ENCODE results near the gene ODC1.

ODC1 gene

DNA sequence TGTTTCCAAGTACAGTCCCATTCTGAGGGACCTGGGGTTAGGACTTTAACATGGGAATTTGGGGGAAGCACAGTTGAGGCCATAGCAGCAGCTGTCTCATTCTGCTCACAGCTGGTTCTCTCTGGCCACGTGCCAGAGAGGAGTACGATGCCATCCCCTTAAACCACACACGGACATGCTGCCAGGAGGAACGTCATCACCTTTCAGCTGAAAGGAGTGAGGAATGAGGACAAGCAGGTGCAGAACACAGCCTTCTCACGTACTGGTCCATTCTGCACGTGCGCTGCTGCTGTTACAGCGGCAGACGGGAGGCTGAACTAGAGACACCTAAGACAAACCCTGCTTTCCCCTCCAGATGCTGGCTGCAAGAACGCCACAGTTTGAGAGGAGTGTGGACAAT is 33.5 kb downstream of the ODC1 start:
- no peak for DNase-seq (ENCODE audit: low spot score)

- no peak for DNase-seq (ENCODE audit: low spot score)
Measured at GRCh38 chr2:10413991-10414451, 34.1 kb downstream of the ODC1 start.

DNA sequence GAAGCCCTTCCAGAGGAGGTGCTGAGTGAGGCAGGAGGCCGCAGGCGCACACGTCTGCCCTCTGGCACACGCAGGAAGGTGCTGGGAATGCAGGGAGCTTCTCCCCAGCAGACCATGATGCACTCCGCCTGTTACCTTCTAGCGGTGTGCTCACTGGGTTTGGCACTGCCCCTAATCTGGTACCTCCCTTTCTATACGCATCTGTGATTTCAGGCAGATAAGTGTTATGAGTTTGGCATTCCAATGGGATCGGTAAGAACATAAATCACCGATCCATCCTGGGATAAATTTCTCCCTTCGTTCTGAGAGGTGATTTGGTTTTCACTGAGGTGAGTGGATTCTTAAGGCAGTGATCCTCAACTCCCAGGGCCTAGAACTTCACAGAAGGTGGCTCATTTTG is 34.6 kb downstream of the ODC1 start:
- DNase-seq (ENCODE audit: low spot score) = no peak

DNA sequence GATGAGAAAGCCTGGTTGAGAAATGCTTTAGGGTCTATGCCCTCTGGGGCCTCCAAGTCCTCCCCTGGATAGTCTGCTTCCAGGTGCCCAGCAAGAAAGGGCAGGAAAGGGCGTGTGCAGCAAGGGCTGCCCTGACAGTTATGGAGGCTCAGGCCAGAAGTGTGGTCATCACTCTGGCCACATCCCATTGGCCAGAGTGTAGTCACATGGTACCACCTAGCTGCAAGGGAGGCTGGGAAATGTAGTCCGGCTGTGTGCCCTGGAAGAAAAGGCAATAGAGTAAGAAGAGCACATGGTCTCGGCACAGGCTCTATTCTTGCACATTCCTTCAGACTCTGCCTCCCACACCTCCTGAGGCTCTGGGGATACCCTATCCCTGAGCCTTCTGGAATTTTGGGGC is 35.7 kb downstream of the ODC1 start:
- no peak for DNase-seq (ENCODE audit: low spot score)

GRCh38 chr2:10411557-10411956 is 36.6 kb downstream of the ODC1 start:
- no peak for DNase-seq (ENCODE audit: low spot score)

DNA sequence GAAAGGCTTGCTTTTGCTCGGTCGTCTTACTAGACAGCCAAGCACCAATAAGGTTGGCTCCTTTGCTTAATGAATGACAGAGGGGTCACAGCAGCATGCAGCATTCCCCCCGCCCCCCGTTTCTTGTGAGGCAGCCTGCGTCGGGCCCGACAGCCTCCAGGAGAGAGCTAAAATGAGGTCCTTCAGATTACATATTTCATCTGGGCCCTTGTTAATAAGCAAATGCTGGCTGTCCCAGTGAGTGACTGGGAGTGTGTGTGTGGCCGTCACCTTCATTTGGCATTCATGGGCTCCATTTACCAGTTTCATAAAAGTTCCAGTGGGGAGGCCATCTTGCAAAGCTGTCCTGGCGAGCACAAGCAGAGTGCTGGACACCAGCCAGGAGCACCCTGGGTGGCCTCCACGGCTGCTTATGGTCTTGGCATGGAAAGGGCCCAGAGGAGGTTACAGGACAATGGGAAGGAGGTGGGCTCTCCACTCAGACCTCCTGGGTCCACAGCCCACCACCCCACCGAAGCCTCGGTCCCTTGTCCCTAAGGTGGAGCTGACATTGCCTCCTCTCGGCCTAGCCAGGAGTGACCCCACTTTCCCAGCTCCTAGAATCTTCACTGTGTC is 37.2 kb downstream of the ODC1 start:
- no peak for DNase-seq (ENCODE audit: low spot score)

DNA sequence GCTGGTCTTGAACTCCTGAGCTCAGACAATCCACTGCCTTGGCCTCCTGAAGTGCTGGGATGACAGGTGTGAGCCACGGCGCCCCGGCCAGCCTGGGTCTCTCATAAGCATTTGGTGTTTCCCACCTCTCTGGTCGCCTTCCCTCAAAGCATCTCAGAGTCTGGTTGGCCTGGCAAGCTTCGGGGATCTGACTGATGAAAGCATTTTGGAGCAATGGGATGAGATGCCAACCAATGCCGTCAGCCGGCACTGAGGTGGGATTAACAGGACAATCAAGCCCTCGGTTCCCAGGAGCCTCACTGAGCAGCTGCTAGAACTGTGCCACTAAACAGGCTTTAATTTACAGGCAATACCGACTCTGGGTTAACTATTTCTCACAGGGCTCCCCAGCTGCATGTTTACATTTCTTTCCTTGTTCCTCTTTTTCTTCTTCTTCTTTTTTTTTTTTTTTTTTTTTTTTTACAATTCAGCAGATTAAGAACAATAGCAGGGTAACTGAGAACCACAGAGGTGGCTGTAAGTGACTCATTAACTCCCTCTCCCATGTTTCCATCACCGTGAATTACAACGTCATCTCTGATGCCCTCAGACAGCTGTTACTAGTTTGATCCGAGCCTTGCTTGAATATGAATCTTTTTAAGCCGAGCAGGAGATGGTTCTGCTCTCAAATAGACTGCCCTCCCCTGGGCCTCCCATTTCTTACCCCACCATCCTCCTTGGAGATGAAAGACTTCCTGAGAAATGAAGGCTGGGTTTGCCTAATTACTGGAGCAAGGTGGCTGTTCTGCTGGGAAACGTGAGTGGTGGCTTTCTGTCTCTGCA is 37.9 kb downstream of the ODC1 start:
- DNase-seq (ENCODE audit: low spot score) = no peak

DNA sequence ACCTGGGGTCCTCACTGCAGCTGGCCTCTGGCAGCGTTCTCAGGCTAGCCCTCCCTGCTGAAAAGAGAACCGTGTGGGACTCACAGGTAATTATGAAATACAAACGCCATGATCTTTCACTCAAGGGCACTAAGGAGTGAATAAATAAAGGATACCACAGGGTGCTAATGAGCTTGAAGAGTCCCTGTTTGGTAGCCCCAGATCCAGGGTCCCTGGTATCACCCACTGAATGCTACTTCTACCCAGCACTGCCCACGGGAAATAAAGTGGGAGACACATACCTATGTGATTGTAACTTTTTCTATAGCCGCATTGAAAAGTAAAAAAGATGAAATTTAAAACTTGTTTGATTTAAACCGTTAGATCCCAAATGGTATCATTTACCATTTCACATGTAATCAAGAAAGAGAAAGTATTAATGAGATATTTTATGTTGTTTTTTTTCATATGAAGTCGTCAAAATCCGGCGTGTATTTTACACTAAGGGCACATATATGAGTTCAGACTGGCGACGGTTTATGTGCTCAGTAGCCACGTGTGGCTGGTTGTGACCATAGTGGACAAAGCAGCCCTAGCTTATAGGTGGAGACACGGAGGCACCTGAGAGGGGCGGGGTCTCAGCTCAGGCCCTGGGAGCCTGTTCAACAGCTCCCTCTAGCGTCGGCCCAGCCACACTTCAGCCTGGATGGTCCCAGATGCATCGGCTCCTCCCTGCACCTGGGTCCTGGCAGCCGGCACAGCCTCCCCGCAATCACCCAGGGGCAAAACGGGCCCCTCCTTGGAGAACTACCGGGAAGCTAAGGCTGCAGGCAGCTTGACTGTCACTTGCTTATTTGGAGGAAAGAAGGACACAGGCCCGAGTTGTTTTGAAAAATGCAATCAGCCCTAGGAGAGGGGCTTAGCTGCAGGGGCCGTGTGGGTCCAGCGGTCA is 39.2 kb downstream of the ODC1 start:
- peak; percentile 92 for DNase-seq (ENCODE audit: low spot score)

- DNase-seq (ENCODE audit: low spot score) = no peak
Measured at GRCh38 chr2:10407841-10408648, 40.1 kb downstream of the ODC1 start.

- no peak for DNase-seq (ENCODE audit: low spot score)
Measured at GRCh38 chr2:10407432-10407831, 40.7 kb downstream of the ODC1 start.

- DNase-seq (ENCODE audit: low spot score) = no peak
Measured at GRCh38 chr2:10406491-10407188, 41.5 kb downstream of the ODC1 start.

- DNase-seq (ENCODE audit: low spot score) = no peak
Measured at GRCh38 chr2:10406016-10406415, 42.1 kb downstream of the ODC1 start.

- DNase-seq (ENCODE audit: low spot score) = no peak
Measured at GRCh38 chr2:10405448-10405847, 42.7 kb downstream of the ODC1 start.

DNA sequence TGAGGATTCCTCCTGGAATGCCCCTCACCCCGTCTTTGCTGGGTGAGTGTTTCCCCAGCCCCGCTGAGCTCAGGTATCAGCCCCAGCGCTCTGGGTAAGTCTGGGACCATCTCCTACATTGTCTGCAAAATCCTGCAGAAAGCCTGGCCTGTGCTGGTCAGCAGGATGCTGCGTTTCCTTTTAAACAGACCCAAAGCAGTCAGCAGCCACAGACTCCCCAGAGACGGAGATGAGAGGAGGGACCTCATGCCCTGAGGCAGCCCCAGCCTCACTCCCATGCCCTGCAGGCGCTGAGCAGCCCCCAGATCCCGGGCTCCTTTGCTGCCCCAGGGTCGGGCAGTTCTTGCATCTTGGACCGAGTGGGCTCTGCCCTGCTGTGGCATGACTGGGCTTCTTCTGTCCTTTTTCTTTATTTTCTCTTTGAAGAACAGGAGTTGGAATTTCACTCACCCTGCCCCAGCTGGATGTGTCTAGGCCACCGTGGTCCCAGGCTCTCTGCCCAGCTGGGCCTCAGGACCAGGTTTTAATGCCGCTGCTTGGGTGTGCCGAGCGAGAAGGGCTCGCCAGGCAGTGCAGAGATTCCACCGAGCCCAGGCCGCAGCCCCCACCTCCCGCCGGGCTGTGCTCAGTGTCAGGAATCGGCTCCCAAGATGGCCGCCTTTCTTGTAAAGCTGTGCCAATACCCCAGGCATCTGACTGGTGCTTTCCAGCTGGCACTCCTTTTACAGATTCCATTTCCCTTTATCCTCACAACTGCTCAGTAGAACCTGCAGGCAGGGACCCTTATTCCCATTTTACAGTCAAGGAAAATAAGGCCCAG is 43.6 kb downstream of the ODC1 start:
- no peak for DNase-seq (ENCODE audit: low spot score)

- no peak for DNase-seq (ENCODE audit: low spot score)
Measured at GRCh38 chr2:10402653-10403215, 45.4 kb downstream of the ODC1 start.

- DNase-seq (ENCODE audit: low spot score) = no peak
Measured at GRCh38 chr2:10402062-10402585, 46.0 kb downstream of the ODC1 start.

DNA sequence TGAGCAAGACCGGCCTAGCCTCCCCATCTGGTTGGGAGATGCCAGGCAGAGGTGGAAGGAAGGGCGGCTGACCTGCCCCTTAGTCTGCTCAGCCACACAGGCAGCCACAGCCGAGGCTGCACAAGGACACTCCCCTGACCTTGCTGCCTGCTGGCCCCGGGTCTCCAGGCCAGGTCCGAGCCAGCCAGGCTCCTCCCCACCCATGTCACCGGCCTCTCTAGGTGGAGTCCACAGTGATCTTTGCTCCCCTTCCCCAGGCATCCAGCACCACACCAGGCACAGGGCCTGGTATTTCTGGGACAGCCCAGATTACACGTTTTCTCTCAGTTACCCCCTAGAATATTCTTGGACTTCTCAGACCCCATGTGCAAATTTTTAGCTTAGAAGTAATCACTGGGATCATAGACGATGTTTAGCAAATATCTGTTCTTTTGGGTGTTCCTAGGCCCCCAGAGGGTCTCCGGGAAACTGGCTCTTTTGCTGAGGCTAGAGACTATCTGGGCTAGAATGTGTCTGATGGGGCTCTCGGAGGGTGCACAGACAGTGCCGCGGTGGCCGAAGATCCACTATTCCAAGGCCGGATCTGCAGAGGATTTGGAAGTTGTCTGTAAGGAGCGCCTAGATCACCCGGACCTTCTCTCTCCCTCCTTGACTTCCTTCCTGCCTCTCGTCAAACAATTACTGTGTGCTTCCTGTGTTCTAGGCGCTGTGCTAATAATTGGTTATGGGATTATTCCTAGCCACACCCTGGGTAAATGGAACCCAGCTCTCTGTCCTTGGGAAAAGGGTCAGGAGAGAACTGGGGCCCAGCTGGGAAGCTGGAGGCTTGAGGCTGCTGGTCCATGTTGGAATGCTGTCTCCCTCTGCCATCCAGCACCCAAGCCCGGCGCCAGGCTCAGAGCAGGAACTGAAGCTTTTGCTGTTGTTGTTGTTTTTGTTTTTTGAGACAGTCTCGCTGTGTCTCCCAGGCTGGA is 46.9 kb downstream of the ODC1 start:
- no peak for DNase-seq (ENCODE audit: low spot score)

GRCh38 chr2:10400568-10400977 is 47.6 kb downstream of the ODC1 start:
- no peak for DNase-seq (ENCODE audit: low spot score)
